ENCODE measurements around the gene LRRIQ1.

The LRRIQ1 gene

GRCh38 chr12:85253853-85254252 lies 217.7 kb downstream of the LRRIQ1 start:
- in situ Hi-C loops (cut with MboI; ENCODE audit: low sequenced_read_pairs, unreplicated experiment): no loop called here
- DNase-seq (ENCODE audit: low spot score): no peak
- TF ChIP-seq, protein P1, sequence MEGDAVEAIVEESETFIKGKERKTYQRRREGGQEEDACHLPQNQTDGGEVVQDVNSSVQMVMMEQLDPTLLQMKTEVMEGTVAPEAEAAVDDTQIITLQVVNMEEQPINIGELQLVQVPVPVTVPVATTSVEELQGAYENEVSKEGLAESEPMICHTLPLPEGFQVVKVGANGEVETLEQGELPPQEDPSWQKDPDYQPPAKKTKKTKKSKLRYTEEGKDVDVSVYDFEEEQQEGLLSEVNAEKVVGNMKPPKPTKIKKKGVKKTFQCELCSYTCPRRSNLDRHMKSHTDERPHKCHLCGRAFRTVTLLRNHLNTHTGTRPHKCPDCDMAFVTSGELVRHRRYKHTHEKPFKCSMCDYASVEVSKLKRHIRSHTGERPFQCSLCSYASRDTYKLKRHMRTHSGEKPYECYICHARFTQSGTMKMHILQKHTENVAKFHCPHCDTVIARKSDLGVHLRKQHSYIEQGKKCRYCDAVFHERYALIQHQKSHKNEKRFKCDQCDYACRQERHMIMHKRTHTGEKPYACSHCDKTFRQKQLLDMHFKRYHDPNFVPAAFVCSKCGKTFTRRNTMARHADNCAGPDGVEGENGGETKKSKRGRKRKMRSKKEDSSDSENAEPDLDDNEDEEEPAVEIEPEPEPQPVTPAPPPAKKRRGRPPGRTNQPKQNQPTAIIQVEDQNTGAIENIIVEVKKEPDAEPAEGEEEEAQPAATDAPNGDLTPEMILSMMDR (IDR thresholded peaks at IDR 0.05; ENCODE audit: borderline replicate concordance, control extremely low read depth, extremely low read depth, insufficient read depth, missing control alignments): no peak

DNA sequence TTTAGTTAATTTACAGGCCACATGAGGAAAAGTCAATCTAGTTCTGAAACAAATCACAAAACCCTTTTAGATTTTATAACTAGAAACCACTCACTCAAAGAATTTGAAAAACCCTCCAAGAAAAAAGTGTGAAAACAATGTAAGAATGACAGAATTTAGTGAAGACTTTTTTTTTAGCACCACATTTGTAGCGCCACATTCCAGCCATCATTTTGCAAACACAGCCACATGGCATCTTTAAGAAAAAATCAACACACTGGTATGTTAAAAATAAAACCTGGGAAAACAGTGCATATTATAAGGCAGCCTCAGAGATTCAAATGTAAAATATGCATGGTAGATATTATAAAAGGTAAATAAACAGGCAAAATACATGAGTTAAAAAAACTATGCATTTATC lies 221.5 kb downstream of the LRRIQ1 start:
- in situ Hi-C loops (cut with MboI; ENCODE audit: low sequenced_read_pairs, unreplicated experiment): no loop called here
- no peak for DNase-seq (ENCODE audit: low spot score)
- TF ChIP-seq, protein P1 (IDR thresholded peaks at IDR 0.05; ENCODE audit: borderline replicate concordance, control extremely low read depth, extremely low read depth, insufficient read depth, missing control alignments): no peak

DNA sequence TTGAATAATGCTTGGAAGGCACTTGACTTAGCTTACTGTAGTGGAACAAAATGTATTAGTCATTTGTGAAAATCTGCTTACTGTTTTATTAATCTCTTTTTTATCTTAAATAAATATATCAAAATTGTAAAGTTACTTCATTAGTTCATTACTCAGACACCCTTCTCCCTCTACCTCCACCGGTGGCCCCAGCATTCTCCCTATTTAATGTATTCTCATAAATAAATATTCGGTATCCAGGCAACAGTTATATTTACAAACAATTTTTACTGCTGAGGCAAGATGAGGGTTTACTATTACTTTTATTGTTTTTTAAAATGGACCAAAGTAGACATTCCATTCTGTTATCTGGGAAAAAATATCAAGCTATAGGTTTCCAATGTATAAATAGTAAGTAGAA lies 224.3 kb downstream of the LRRIQ1 start:
- TF ChIP-seq, protein P1 (IDR thresholded peaks at IDR 0.05; ENCODE audit: borderline replicate concordance, control extremely low read depth, extremely low read depth, insufficient read depth, missing control alignments): no peak

GRCh38 chr12:85260896-85261295 lies 224.7 kb downstream of the LRRIQ1 start:
- no peak for DNase-seq (ENCODE audit: low spot score)
- in situ Hi-C loops (cut with MboI; ENCODE audit: low sequenced_read_pairs, unreplicated experiment): no loop called here
- TF ChIP-seq, protein P1 (IDR thresholded peaks at IDR 0.05; ENCODE audit: borderline replicate concordance, control extremely low read depth, extremely low read depth, insufficient read depth, missing control alignments): no peak

More for the DNA sequence above, 224.3 kb downstream of the LRRIQ1 start:
- in situ Hi-C loops (cut with MboI; ENCODE audit: low sequenced_read_pairs, unreplicated experiment): no loop called here
- DNase-seq (ENCODE audit: low spot score): no peak

DNA sequence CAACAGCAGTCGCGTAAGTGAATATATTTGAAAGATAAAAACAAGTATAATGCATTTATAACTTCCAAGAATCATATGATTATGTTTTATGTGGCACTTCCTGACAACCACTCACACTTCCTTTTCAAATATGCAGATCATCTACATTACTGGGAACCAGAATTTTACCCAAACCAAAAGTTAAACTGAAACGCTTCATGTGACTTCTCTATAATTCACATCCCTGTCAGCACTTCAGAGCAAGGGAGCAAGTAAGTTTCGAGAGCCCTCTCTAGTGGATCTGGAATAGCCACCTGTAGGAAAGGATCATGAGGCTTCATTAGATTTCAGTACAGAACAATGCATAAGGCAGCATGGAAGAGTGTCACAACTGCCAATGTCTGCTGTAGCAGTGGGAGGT lies 230.2 kb downstream of the LRRIQ1 start:
- TF ChIP-seq, protein P1 (IDR thresholded peaks at IDR 0.05; ENCODE audit: borderline replicate concordance, control extremely low read depth, extremely low read depth, insufficient read depth, missing control alignments): no peak
- in situ Hi-C loops (cut with MboI; ENCODE audit: low sequenced_read_pairs, unreplicated experiment): no loop called here
- no peak for DNase-seq (ENCODE audit: low spot score)

- DNase-seq (ENCODE audit: low spot score): peak; percentile 29
- in situ Hi-C loops (cut with MboI; ENCODE audit: low sequenced_read_pairs, unreplicated experiment): no loop called here
- TF ChIP-seq, protein P1 (IDR thresholded peaks at IDR 0.05; ENCODE audit: borderline replicate concordance, control extremely low read depth, extremely low read depth, insufficient read depth, missing control alignments): no peak
Observed at GRCh38 chr12:85273381-85274314, 237.5 kb downstream of the LRRIQ1 start.

Measured in GM13976 (cell line).